PC-3 (cell line): Measurements from ENCODE around the gene GATA2. TPM values are rescaled to one million over a fixed set of nuclear protein-coding genes. Genes with fewer than 3 reads are reported as not detected.

Experiments used
- ATAC-seq: fragments of 200-7000 bp; cut with Tn5 transposase; 2 replicates; pipeline ENCODE4 v1.9.1; 2020; ENCODE audit warnings: mild to moderate bottlenecking, moderate library complexity
- BruUV-seq: library from RNA; stranded (reverse); fragments of 400-500 nt; replicated peaks from 2 replicates; lab custom pipeline; 2021; lab: Mats Ljungman, UMichigan
- CTCF ChIA-PET: fragments of 300-600 bp; sonication (Branson Sonifier 250); formaldehyde crosslinking; loops from one replicate; lab custom pipeline; 2022; ENCODE audit warnings: antibody characterized with exemption; lab: Charles Lee
- POLR2A ChIA-PET: fragments of 300-600 bp; sonication (Branson Sonifier 250); formaldehyde crosslinking; loops from one replicate; lab custom pipeline; 2022; ENCODE audit warnings: antibody characterized with exemption; ENCODE audit not compliant: unreplicated experiment; lab: Charles Lee
- DNase-seq: peaks from one replicate; pipeline ENCODE4 v3.0.0-alpha.2; 2015
- H2AFZ ChIP-seq: fragments of 300-600 bp; sonication (generic); 2 replicates; pipeline ENCODE4 v1.6.0; 2016; ENCODE audit warnings: antibody characterized with exemption, low read length
- H3F3A ChIP-seq: fragments of 300-600 bp; sonication (generic); one replicate; pipeline ENCODE4 v1.6.0; 2017; ENCODE audit warnings: antibody characterized with exemption, low read length, control low read depth, mild to moderate bottlenecking; ENCODE audit not compliant: unreplicated experiment
- H3K27ac ChIP-seq: fragments of 300-600 bp; sonication (generic); 2 replicates; pipeline ENCODE4 v1.5.1; 2016; ENCODE audit warnings: mild to moderate bottlenecking, low read length
- H3K27me3 ChIP-seq: fragments of 300-600 bp; sonication (generic); 2 replicates; pipeline ENCODE4 v1.6.1; 2016; ENCODE audit warnings: low read length, mixed read lengths
- H3K36me3 ChIP-seq: fragments of 300-600 bp; sonication (generic); 2 replicates; pipeline ENCODE4 v1.6.1; 2016; ENCODE audit warnings: low read depth, mixed run types, low read length, mixed read lengths
- H3K4me1 ChIP-seq: fragments of 300-600 bp; sonication (generic); 2 replicates; pipeline ENCODE4 v1.5.1; 2016; ENCODE audit warnings: low read length; ENCODE audit not compliant: insufficient read depth
- H3K4me2 ChIP-seq: fragments of 300-600 bp; sonication (generic); 2 replicates; pipeline ENCODE4 v1.6.0; 2016; ENCODE audit warnings: low read length
- H3K4me3 ChIP-seq: fragments of 300-600 bp; sonication (generic); 2 replicates; pipeline ENCODE4 v1.5.1; 2016; ENCODE audit warnings: mild to moderate bottlenecking, low read length, mixed read lengths
- H3K79me2 ChIP-seq: fragments of 300-600 bp; sonication (generic); 2 replicates; pipeline ENCODE4 v1.6.1; 2017; ENCODE audit warnings: low read length, mixed read lengths
- H3K9ac ChIP-seq: fragments of 300-600 bp; sonication (generic); 2 replicates; pipeline ENCODE4 v1.6.0; 2016; ENCODE audit warnings: mild to moderate bottlenecking, low read length
- H3K9me2 ChIP-seq: fragments of 300-600 bp; sonication (generic); replicated peaks from 2 replicates; pipeline ENCODE4 v1.6.1; 2016; ENCODE audit warnings: mixed run types, low read length, mixed read lengths
- H3K9me3 ChIP-seq: fragments of 300-600 bp; sonication (generic); 2 replicates; pipeline ENCODE4 v1.6.1; 2016; ENCODE audit warnings: low read length, mixed read lengths
- H4K20me1 ChIP-seq: fragments of 300-600 bp; sonication (generic); 2 replicates; pipeline ENCODE4 v1.6.1; 2016; ENCODE audit warnings: low read length, mixed read lengths
- CTCF ChIP-seq: fragments of 300-600 bp; sonication (generic); conservative IDR thresholded peaks from 2 replicates; pipeline ENCODE4 v1.5.1; 2017; ENCODE audit warnings: antibody characterized with exemption, low read depth, mild to moderate bottlenecking, low read length
- EZH2 ChIP-seq: fragments of 300-600 bp; sonication (generic); IDR thresholded peaks from one replicate; pipeline ENCODE4 v1.6.1; 2017; ENCODE audit warnings: antibody characterized with exemption, mild to moderate bottlenecking, low read length; ENCODE audit not compliant: unreplicated experiment
- EZH2phosphoT487 ChIP-seq: fragments of 300-600 bp; sonication (generic); IDR thresholded peaks from 2 replicates; pipeline ENCODE4 v1.6.1; 2018; ENCODE audit warnings: mild to moderate bottlenecking, antibody characterized with exemption, low read length, borderline replicate concordance
- intact Hi-C: fragments of 100-400 bp; cut with micrococcal nuclease; formaldehyde crosslinking; loops from 2 replicates; pipeline ENCODE4 v1.9.0; 2023
- total RNA-seq: library from RNA; depleted of rRNA; stranded (reverse); fragments of >200 nt; gene quantifications from 2 replicates; pipeline ENCODE4 v1.2.3, GENCODE V29; 2014

Gene GATA2
- total RNA-seq, 1 experiment from 2014 or later: 32.4 TPM

DNA sequence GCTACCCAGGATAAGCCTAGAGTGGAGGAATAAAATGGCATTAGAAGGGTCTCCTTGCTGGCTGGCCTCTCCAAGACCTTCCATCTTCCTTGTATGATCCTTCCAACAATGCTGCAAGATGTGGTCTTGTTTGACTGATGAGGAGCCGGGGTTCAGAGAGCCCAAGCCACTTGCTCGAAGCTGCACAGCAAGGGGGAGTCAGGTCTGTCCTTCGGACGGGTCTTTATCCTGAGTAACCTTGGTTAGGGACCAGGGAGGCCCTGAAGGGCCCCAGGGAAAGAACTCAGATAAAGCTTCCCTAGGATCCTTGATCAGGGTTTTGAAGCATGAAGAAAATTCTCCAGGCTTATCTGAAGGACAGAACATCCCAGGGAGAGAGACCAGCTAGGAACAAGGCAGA, 19.3 kb downstream of the GATA2 start:
- no peaks in the 10 kb centered on the region for H3F3A ChIP-seq
- H3K9ac ChIP-seq: no peak overlapping the region
- H3K4me1 ChIP-seq: no peaks in the 10 kb centered on the region
- H3K9me3 ChIP-seq: no peaks in the 10 kb centered on the region
- no peak for DNase-seq
- POLR2A ChIA-PET: no interaction called here
- no peaks in the 10 kb centered on the region for H3K9me2 ChIP-seq
- no peak overlapping the region for H2AFZ ChIP-seq
- H3K4me2 ChIP-seq: no peak overlapping the region
- no peaks in the 10 kb centered on the region for H4K20me1 ChIP-seq
- no TSS peak for BruUV-seq
- H3K4me3 ChIP-seq: no peak overlapping the region
- ATAC-seq: no peak
- no peak overlapping the region for H3K27ac ChIP-seq
- peaks cover 3% of the 10 kb centered on the region; the same call in 1 of the 2 replicates for H3K36me3 ChIP-seq
- no peaks in the 10 kb centered on the region for H3K79me2 ChIP-seq
- no peak for TF ChIP-seq CTCF
- TF ChIP-seq EZH2phosphoT487: no peak
- CTCF ChIA-PET: no interaction called here
- H3K27me3 ChIP-seq: no peaks in the 10 kb centered on the region
- intact Hi-C loops: no loop called here

GRCh38 chr3:128473180-128473519, 19.9 kb downstream of the GATA2 start:
- Histone ChIP-seq H3K27me3 (no peaks in the 10 kb centered on the region), H3K36me3 (no peaks in the 10 kb centered on the region), H3K9me3 (no peaks in the 10 kb centered on the region), H3K9me2 (no peaks in the 10 kb centered on the region), H3K4me1 (no peaks in the 10 kb centered on the region), H3K4me2 (no peak overlapping the region), H3K9ac (no peak overlapping the region), H3K4me3 (no peak overlapping the region), H2AFZ (no peak overlapping the region), H3K79me2 (no peaks in the 10 kb centered on the region), H4K20me1 (no peaks in the 10 kb centered on the region), H3F3A (no peaks in the 10 kb centered on the region), H3K27ac (no peak overlapping the region)
- no TSS peak for BruUV-seq
- ATAC-seq (no peak), DNase-seq (no peak)
- POLR2A ChIA-PET: no interaction called here
- CTCF ChIA-PET: no interaction called here
- intact Hi-C loops: no loop called here
- TF ChIP-seq EZH2phosphoT487: no peak
- TF ChIP-seq EZH2: no peak
- TF ChIP-seq CTCF: no peak

GRCh38 chr3:128472449-128473179, 20.4 kb downstream of the GATA2 start:
- no peak for ATAC-seq
- H3K9me2 ChIP-seq: no peaks in the 10 kb centered on the region
- H3K9ac ChIP-seq: no peak overlapping the region
- no peak overlapping the region for H3K4me3 ChIP-seq
- no peaks in the 10 kb centered on the region for H4K20me1 ChIP-seq
- no peaks in the 10 kb centered on the region for H3K36me3 ChIP-seq
- no peak overlapping the region for H3K27ac ChIP-seq
- no TSS peak for BruUV-seq
- H3F3A ChIP-seq: no peaks in the 10 kb centered on the region
- no peak for DNase-seq
- POLR2A ChIA-PET: no interaction called here
- no peak for TF ChIP-seq CTCF
- no peak for TF ChIP-seq EZH2
- TF ChIP-seq EZH2phosphoT487: no peak
- H3K79me2 ChIP-seq: no peaks in the 10 kb centered on the region
- CTCF ChIA-PET: no interaction called here
- H3K4me1 ChIP-seq: no peaks in the 10 kb centered on the region
- H3K27me3 ChIP-seq: no peaks in the 10 kb centered on the region
- intact Hi-C loops: no loop called here
- H2AFZ ChIP-seq: no peak overlapping the region
- no peaks in the 10 kb centered on the region for H3K9me3 ChIP-seq
- no peak overlapping the region for H3K4me2 ChIP-seq
